ENCODE measurements around the gene M1AP. TPM values are rescaled to one million over a fixed set of nuclear protein-coding genes. Genes with fewer than 3 reads are reported as not detected.
"Not testable (repeated sequence)": the region's sequence is repeated elsewhere in the genome, so short reads cannot be mapped to it uniquely, and the experiment has no call there.

M1AP gene
- total RNA-seq, 1 donor from 2014 or later, result 0.81 TPM

DNA sequence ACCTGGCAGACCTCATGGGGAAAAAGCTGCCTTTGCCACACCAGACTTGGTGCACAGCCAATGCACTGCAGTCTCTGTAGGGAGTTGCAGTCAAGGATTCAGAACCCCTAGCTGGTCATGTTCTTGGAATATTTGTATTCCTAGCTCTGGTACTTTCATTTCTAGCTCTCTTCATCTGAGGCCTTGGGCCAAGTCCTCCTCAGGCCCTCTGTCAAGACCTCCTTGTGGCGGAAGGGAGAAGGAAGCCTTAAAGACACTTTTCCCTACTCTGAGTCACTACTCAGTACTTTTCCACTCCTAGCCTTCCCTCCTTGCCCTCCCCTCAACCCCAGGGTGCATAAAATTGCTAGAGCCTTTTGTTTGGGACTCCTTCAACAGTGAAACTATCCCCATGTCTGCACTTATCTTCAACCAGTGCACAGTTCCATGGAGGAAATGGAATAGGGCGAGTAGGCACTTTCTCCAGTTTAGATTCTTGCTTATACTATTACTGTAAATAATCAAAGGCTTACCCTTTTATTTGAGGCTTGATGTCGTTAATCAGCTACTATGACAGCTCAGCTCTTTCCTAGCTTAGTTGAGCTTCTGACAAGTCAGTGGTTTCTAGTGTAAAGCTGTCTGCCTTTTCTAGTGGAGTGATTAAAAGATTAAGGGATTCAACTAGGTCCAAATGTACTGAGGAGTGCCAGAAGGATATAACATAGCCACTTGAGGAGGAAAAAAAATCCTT, 15.8 kb downstream of the M1AP start:
- no peaks in the 10 kb centered on the region for H3K27me3 Mint-ChIP-seq (ENCODE audit: unreplicated experiment)
- no peak overlapping the region for H3K4me3 Mint-ChIP-seq (ENCODE audit: unreplicated experiment)
- H3K36me3 Mint-ChIP-seq (ENCODE audit: unreplicated experiment), result no peaks in the 10 kb centered on the region
- no peak for DNase-seq
- H3K4me1 Mint-ChIP-seq (ENCODE audit: low read depth, unreplicated experiment), result no peaks in the 10 kb centered on the region
- H3K9me3 Mint-ChIP-seq (ENCODE audit: unreplicated experiment), result no peaks in the 10 kb centered on the region
- no peak overlapping the region for H3K27ac Mint-ChIP-seq (ENCODE audit: unreplicated experiment)
- TF ChIP-seq, protein P1, sequence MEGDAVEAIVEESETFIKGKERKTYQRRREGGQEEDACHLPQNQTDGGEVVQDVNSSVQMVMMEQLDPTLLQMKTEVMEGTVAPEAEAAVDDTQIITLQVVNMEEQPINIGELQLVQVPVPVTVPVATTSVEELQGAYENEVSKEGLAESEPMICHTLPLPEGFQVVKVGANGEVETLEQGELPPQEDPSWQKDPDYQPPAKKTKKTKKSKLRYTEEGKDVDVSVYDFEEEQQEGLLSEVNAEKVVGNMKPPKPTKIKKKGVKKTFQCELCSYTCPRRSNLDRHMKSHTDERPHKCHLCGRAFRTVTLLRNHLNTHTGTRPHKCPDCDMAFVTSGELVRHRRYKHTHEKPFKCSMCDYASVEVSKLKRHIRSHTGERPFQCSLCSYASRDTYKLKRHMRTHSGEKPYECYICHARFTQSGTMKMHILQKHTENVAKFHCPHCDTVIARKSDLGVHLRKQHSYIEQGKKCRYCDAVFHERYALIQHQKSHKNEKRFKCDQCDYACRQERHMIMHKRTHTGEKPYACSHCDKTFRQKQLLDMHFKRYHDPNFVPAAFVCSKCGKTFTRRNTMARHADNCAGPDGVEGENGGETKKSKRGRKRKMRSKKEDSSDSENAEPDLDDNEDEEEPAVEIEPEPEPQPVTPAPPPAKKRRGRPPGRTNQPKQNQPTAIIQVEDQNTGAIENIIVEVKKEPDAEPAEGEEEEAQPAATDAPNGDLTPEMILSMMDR (IDR thresholded peaks at IDR 0.05; ENCODE audit: partially characterized antibody, unreplicated experiment), result no peak

DNA sequence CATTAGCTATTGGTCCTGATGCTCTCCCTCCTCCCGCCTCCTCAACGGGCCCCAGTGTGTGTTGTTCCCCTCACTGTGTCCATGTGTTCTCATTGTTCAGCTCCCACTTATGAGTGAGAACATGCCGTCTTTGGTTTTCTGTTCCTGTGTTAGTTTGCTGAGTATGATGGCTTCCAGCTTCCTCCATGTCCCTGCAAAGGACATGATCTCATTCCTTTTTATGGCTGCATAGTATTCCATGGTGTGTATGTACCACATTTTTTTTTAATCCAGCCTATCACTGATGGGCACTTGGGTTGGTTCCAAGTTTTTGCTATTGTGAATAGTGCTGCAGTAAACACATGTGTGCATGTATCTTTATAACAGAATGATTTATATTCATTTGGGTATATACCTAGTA, 17.7 kb downstream of the M1AP start:
- H3K4me3 Mint-ChIP-seq (ENCODE audit: unreplicated experiment); H3K27ac Mint-ChIP-seq (ENCODE audit: unreplicated experiment); H3K9me3 Mint-ChIP-seq (ENCODE audit: unreplicated experiment); H3K4me1 Mint-ChIP-seq (ENCODE audit: low read depth, unreplicated experiment); H3K36me3 Mint-ChIP-seq (ENCODE audit: unreplicated experiment); H3K27me3 Mint-ChIP-seq (ENCODE audit: unreplicated experiment); DNase-seq: not testable (repeated sequence)

DNA sequence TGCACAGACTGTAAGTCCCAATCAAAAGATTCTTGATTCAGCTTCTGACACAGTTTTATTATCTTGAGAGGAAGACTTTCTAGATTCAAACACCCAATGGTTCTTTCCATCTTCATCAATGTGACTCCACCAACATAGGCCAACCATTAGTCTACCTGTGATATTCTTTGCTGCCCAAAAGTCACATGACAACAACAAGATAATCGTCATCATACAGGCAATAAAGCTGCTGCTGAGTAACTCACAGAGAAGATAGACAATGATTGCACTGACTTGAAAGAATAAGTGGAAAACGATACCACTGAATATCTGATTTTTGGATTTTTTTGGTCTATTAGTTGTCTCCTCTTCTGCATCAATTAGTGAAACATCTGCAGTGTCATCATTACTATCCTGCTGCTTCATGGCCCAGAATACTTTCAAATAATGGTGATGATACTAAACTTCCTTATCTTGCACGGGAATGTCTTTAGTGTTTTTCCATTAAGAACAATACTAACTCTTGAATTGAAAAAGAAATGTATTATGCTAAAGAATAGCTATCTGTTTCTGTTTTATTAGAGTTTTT, 19.5 kb downstream of the M1AP start:
- no peak overlapping the region for H3K27ac Mint-ChIP-seq (ENCODE audit: unreplicated experiment)
- DNase-seq, result no peak
- H3K9me3 Mint-ChIP-seq (ENCODE audit: unreplicated experiment), result no peaks in the 10 kb centered on the region
- H3K4me1 Mint-ChIP-seq (ENCODE audit: low read depth, unreplicated experiment), result no peaks in the 10 kb centered on the region
- no peaks in the 10 kb centered on the region for H3K36me3 Mint-ChIP-seq (ENCODE audit: unreplicated experiment)
- no peaks in the 10 kb centered on the region for H3K27me3 Mint-ChIP-seq (ENCODE audit: unreplicated experiment)
- no peak overlapping the region for H3K4me3 Mint-ChIP-seq (ENCODE audit: unreplicated experiment)
- TF ChIP-seq, protein P1 (IDR thresholded peaks at IDR 0.05; ENCODE audit: partially characterized antibody, unreplicated experiment), result no peak

DNA sequence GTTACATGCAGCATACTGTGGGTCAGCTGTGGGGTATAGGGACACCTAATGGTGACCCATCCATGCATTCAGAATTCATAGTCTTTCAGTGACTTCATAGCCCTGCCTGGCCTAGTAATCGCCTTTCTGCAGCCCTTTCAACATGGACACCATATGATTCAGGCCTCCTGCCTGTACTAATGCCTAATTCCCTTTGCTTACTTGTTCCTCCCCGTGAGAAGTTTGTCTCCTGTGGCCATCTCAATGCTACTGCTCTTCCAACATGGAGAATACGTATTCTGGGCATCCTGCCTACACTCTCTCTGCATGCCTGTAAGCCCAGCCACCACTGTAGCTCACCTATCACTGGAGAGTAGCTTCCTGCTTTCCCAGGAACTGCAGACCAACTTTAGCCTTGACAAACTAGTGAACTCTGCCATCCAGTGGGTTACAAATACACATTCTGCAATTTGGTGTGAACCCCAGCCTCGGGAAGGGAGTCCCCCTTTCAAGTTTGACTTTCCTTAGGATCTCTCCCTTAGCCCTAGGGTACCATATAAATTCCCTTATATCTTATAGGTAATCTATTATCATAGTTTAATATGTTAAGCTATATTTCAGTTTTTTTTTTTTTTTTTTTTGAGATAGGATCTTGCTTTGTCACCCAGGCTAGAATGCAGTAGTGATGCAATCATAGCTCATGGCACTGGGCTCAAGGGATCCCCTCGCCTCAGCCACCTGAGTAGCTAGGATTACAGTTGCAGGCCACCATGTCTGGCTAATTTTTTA, 22.3 kb downstream of the M1AP start:
- H3K4me3 Mint-ChIP-seq (ENCODE audit: unreplicated experiment), result no peak overlapping the region
- no peaks in the 10 kb centered on the region for H3K27me3 Mint-ChIP-seq (ENCODE audit: unreplicated experiment)
- H3K9me3 Mint-ChIP-seq (ENCODE audit: unreplicated experiment), result no peaks in the 10 kb centered on the region
- DNase-seq, result no peak
- TF ChIP-seq, protein P1 (IDR thresholded peaks at IDR 0.05; ENCODE audit: partially characterized antibody, unreplicated experiment), result no peak
- no peaks in the 10 kb centered on the region for H3K4me1 Mint-ChIP-seq (ENCODE audit: low read depth, unreplicated experiment)
- H3K36me3 Mint-ChIP-seq (ENCODE audit: unreplicated experiment), result no peaks in the 10 kb centered on the region
- H3K27ac Mint-ChIP-seq (ENCODE audit: unreplicated experiment), result no peak overlapping the region

DNA sequence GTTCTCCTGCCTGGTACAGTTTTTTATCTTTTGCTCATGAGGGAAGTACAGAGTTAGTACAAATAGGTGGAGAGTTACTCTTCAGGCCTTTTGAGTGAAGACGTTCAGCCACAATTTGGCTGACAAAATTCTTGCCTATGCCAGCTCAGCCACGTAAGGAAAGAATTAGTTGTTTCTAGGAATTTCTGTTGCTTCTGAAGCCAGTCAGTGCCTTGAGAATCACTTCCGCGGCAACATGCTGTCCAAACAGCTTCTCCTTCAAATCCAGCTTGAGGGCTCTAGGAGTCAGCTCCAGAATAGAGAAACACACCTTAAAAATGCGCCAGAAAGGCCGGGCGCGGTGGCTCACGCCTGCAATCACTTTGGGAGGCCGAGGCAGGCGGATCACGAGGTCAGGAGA, 27.5 kb downstream of the M1AP start:
- no peak for DNase-seq
- TF ChIP-seq, protein P1 (IDR thresholded peaks at IDR 0.05; ENCODE audit: partially characterized antibody, unreplicated experiment), result no peak
- no peaks in the 10 kb centered on the region for H3K36me3 Mint-ChIP-seq (ENCODE audit: unreplicated experiment)
- H3K27me3 Mint-ChIP-seq (ENCODE audit: unreplicated experiment), result peaks cover 2% of the 10 kb centered on the region
- H3K4me1 Mint-ChIP-seq (ENCODE audit: low read depth, unreplicated experiment), result peaks cover 2% of the 10 kb centered on the region
- H3K4me3 Mint-ChIP-seq (ENCODE audit: unreplicated experiment), result no peak overlapping the region
- no peaks in the 10 kb centered on the region for H3K9me3 Mint-ChIP-seq (ENCODE audit: unreplicated experiment)
- H3K27ac Mint-ChIP-seq (ENCODE audit: unreplicated experiment), result no peak overlapping the region
